ENCODE results near the gene C1orf122.

C1orf122 gene

GRCh38 chr1:37828410-37829074, 21.0 kb downstream of the C1orf122 start:
- no peak overlapping the region for H3K4me3 ChIP-seq (ENCODE audit: control insufficient read depth, low read depth, low read length)
- no peak for TF ChIP-seq CTCF (conservative IDR thresholded peaks at IDR 0.05; ENCODE audit: control insufficient read depth, insufficient read depth, low read depth, low read length)
- DNase-seq (ENCODE audit: low read depth) = no peak

- no peak overlapping the region for H3K4me3 ChIP-seq (ENCODE audit: control insufficient read depth, low read depth, low read length)
- no peak for TF ChIP-seq CTCF (conservative IDR thresholded peaks at IDR 0.05; ENCODE audit: control insufficient read depth, insufficient read depth, low read depth, low read length)
- no peak for DNase-seq (ENCODE audit: low read depth)
Measured at GRCh38 chr1:37831109-37831508, 23.5 kb downstream of the C1orf122 start.

GRCh38 chr1:37831809-37832208, 24.2 kb downstream of the C1orf122 start:
- TF ChIP-seq CTCF (conservative IDR thresholded peaks at IDR 0.05; ENCODE audit: control insufficient read depth, insufficient read depth, low read depth, low read length) = no peak
- no peak overlapping the region for H3K4me3 ChIP-seq (ENCODE audit: control insufficient read depth, low read depth, low read length)
- DNase-seq (ENCODE audit: low read depth) = no peak

GRCh38 chr1:37836788-37837187, 29.2 kb downstream of the C1orf122 start:
- DNase-seq (ENCODE audit: low read depth) = no peak
- H3K4me3 ChIP-seq (ENCODE audit: control insufficient read depth, low read depth, low read length) = no peak overlapping the region
- no peak for TF ChIP-seq CTCF (conservative IDR thresholded peaks at IDR 0.05; ENCODE audit: control insufficient read depth, insufficient read depth, low read depth, low read length)

GRCh38 chr1:37839676-37840075, 32.1 kb downstream of the C1orf122 start:
- TF ChIP-seq CTCF (conservative IDR thresholded peaks at IDR 0.05; ENCODE audit: control insufficient read depth, insufficient read depth, low read depth, low read length) = no peak
- H3K4me3 ChIP-seq (ENCODE audit: control insufficient read depth, low read depth, low read length) = no peak overlapping the region
- no peak for DNase-seq (ENCODE audit: low read depth)

- no peak for DNase-seq (ENCODE audit: low read depth)
- H3K4me3 ChIP-seq (ENCODE audit: control insufficient read depth, low read depth, low read length) = no peak overlapping the region
- TF ChIP-seq CTCF (conservative IDR thresholded peaks at IDR 0.05; ENCODE audit: control insufficient read depth, insufficient read depth, low read depth, low read length) = no peak
Measured at GRCh38 chr1:37840711-37841110, 33.1 kb downstream of the C1orf122 start.

- no peak for DNase-seq (ENCODE audit: low read depth)
- no peak overlapping the region for H3K4me3 ChIP-seq (ENCODE audit: control insufficient read depth, low read depth, low read length)
- no peak for TF ChIP-seq CTCF (conservative IDR thresholded peaks at IDR 0.05; ENCODE audit: control insufficient read depth, insufficient read depth, low read depth, low read length)
Measured at GRCh38 chr1:37841652-37842051, 34.1 kb downstream of the C1orf122 start.
